ENCODE measurements around the gene PGAP1. TPM values are rescaled to one million over a fixed set of nuclear protein-coding genes. Genes with fewer than 3 reads are reported as not detected.

PGAP1 gene
- total RNA-seq, 1 donor from 2014 or later: 45.1 TPM

DNA sequence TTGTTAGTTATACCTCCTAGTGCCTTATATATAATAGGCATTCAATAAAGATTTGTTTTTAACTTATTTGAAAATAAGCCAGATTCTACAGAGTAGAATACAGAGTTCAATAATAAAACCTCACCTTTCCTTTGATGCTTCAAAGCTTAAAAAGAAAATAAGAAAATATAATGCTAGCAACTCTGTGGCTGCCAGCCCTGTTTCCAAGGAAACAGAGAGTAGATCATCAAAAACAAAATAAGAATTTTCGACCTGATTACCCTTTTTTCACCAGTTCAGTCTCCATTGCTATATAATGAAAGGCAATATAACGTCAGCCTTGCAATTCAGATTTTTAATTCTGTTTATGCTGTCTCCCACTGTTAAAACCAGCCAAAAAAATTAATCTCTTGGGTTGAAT, 8.9 kb upstream of the PGAP1 start:
- Mint-ChIP-seq H3K36me3 (no peaks in the 10 kb centered on the region), H3K27me3 (no peaks in the 10 kb centered on the region), H3K4me1 (ENCODE audit: unreplicated experiment) (no peaks in the 10 kb centered on the region), H3K4me3 (no peak overlapping the region), H3K27ac (no peak overlapping the region), H3K9me3 (no peaks in the 10 kb centered on the region)
- DNase-seq (ENCODE audit: extremely low spot score, unreplicated experiment): no peak
- TF ChIP-seq, protein P1, sequence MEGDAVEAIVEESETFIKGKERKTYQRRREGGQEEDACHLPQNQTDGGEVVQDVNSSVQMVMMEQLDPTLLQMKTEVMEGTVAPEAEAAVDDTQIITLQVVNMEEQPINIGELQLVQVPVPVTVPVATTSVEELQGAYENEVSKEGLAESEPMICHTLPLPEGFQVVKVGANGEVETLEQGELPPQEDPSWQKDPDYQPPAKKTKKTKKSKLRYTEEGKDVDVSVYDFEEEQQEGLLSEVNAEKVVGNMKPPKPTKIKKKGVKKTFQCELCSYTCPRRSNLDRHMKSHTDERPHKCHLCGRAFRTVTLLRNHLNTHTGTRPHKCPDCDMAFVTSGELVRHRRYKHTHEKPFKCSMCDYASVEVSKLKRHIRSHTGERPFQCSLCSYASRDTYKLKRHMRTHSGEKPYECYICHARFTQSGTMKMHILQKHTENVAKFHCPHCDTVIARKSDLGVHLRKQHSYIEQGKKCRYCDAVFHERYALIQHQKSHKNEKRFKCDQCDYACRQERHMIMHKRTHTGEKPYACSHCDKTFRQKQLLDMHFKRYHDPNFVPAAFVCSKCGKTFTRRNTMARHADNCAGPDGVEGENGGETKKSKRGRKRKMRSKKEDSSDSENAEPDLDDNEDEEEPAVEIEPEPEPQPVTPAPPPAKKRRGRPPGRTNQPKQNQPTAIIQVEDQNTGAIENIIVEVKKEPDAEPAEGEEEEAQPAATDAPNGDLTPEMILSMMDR (conservative IDR thresholded peaks at IDR 0.05): no peak

DNA sequence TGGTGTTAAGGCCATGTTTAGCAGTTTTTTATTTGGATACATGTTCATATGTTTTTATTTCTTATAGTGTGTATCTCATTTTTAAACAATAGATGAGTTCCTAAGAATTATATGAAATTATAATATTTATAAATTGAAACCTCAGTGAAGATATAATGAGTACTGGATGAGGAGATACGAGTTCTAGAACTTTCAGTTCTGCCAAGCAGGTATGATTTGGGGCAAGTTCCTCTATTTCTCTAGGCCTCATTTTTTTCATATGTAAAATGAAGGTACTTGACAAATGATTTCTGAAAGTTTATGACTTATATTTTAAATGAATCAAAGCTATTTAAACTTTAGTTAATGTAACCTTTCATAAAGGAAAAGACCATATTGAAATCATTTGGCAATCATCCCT, 8.2 kb upstream of the PGAP1 start:
- no peaks in the 10 kb centered on the region for H3K4me1 Mint-ChIP-seq (ENCODE audit: unreplicated experiment)
- H3K9me3 Mint-ChIP-seq: no peaks in the 10 kb centered on the region
- H3K4me3 Mint-ChIP-seq: no peak overlapping the region
- no peak overlapping the region for H3K27ac Mint-ChIP-seq
- DNase-seq (ENCODE audit: extremely low spot score, unreplicated experiment): no peak
- H3K27me3 Mint-ChIP-seq: no peaks in the 10 kb centered on the region
- TF ChIP-seq, protein P1 (conservative IDR thresholded peaks at IDR 0.05): no peak
- H3K36me3 Mint-ChIP-seq: no peaks in the 10 kb centered on the region

DNA sequence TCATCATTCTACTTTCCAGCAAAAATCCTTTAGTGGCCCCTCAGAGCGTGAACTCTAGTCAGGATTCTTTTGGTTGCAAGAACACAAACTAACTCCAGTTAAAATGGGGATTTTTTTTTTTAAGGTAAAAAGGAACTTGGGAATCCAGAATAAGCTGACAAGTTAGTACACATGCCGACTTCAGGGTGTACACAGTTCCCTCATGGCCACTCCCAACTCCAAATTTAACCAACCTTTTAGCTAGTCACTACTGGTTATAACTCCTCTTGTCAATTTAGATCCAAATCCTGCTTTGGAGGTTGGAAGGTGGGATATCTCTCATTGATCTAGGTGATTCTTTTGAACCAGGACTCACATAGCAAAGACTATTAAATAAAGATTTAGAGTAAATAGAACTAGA, 5.0 kb upstream of the PGAP1 start:
- no peak overlapping the region for H3K4me3 Mint-ChIP-seq
- DNase-seq (ENCODE audit: extremely low spot score, unreplicated experiment): no peak
- no peaks in the 10 kb centered on the region for H3K27me3 Mint-ChIP-seq
- TF ChIP-seq, protein P1 (conservative IDR thresholded peaks at IDR 0.05): no peak
- no peaks in the 10 kb centered on the region for H3K36me3 Mint-ChIP-seq
- no peak overlapping the region for H3K27ac Mint-ChIP-seq
- H3K4me1 Mint-ChIP-seq (ENCODE audit: unreplicated experiment): peaks cover 9% of the 10 kb centered on the region
- H3K9me3 Mint-ChIP-seq: no peaks in the 10 kb centered on the region

DNA sequence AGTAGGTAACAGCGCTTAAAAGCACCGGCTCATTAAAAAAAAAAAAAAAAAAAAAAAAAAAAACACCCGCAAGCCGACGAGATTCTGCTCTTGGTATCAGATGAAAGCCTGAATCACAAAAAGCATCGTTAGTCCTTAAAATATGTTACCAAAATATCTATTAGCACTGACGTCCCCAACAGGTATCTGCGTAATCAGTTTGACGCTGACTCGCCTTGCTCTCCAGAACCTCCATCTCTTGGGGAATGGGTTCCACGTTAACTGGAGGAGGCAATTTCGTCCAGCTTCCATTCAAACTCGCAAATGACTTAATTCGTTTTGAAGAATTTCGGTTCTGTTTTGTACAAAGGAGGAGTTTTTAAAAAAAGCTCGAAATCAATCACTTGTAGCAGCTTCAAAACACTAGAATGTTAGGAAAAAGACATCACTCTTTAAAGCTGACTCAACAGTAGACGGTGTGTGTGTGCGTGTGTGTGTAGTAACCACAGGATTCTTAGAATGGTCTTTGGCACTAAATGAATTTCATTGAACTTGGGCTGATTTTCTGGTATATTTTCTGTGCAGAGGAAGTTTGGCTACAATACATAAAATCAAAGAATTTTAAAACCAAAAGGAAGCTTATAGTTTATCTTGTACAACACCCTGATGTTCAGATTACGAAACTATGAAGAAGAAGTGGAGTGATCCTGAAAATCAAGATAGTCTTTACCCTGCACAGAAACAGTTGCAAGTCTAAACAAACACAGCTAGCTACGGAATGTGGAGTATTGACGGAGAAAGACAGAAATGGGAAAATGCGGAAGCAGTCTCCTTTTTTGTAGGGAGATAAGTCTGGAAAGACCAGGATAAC, 1.1 kb upstream of the PGAP1 start:
- DNase-seq (ENCODE audit: extremely low spot score, unreplicated experiment): no peak

DNA sequence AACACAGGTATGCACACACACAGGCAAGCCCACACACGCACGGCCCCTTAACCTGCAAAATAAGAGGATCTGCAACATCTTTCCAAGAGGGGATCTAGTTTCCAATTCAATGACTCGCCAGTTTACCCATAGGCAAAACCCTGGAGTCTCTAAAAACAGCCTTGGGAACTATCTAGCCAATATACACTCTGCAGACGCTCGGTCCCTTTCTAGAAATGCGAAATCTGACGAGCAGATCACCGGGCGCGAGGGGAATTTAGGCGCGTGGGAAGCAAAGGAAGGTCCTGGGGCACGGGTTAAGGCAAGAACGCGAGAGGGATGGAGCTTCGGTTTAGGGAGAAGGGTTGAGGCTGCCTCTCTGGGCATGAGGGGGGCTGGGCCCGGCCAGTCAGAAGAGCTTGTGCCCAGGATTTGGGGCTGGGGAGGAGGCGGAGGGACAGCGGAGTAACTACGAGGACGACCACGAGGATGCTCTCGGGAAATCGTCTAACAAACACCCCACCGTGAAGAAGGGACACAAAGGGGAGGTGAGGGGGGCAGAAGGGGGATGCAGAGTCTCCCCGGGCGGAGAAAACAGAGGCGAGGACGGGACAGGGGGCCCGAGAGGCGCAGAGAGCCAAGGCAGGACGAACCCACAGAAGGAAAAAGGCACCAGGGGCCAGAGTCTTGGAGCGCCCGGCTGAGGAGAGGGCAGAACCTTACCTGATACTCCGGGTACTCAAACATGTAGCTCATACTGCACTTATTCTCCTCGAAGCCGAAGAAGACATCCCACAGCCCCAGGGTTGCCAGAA, 542 bp downstream of the PGAP1 start:
- Mint-ChIP-seq H3K36me3 (peaks cover 7% of the 10 kb centered on the region), H3K9me3 (no peaks in the 10 kb centered on the region), H3K27ac (peak overlapping the region; percentile 88), H3K4me3 (peak overlapping the region; percentile 100), H3K4me1 (ENCODE audit: unreplicated experiment) (peaks cover 23% of the 10 kb centered on the region), H3K27me3 (no peaks in the 10 kb centered on the region)
- DNase-seq (ENCODE audit: extremely low spot score, unreplicated experiment): no peak
- TF ChIP-seq, protein P1 (conservative IDR thresholded peaks at IDR 0.05): no peak

More for the DNA sequence above, 1.1 kb upstream of the PGAP1 start:
- Mint-ChIP-seq H3K27me3 (no peaks in the 10 kb centered on the region), H3K4me3 (peak overlapping the region; percentile 100), H3K36me3 (peaks cover 4% of the 10 kb centered on the region), H3K27ac (peak overlapping the region; percentile 88), H3K4me1 (ENCODE audit: unreplicated experiment) (peaks cover 23% of the 10 kb centered on the region), H3K9me3 (no peaks in the 10 kb centered on the region)
- TF ChIP-seq, protein P1 (conservative IDR thresholded peaks at IDR 0.05): no peak

Measured in type B pancreatic cell (in vitro differentiated cells).